ENCODE measurements around the gene ZNF618. TPM values are rescaled to one million over a fixed set of nuclear protein-coding genes. Genes with fewer than 3 reads are reported as not detected.

ZNF618 gene
- polyA plus RNA-seq, 1 of the 3 experiments (the other 2 are of a cell fraction) = 6.2 TPM

DNA sequence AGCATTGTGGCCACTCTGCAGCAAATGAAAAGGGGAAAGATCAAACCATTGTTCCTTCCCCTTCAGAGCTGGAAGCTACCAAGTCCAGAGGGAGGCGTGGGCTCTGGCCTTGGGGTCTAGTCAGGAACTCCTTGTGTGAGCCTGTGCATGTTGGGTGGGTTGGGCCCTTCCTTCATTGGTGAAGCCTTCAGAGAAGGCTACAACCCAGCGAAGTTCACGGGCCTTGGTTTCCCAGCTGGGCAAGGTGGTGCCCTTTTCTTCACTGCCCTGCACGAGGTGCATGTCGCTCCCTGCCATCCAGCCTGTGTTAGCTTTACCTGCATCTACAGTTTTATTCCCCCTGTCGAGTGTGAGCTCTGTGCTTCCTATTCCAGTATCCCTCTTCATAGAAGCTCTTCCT lies 84.7 kb downstream of the ZNF618 start:
- Histone ChIP-seq H3K4me3 (ENCODE audit: low read depth in 2 of 2, low read length in 1 of 2) (no peak overlapping the region), H3K9ac (no peak overlapping the region), H3K4me2 (no peak overlapping the region), H3K4me1 (ENCODE audit: control insufficient read depth in 1 of 2, insufficient read depth in 2 of 2, low read depth in 1 of 2, low read length in 1 of 2) (peaks cover 20 to 21% of the 10 kb centered on the region in 2 experiments), H3K27ac (ENCODE audit: low read depth in 2 of 2, low read length in 1 of 2) (no peak overlapping the region), H3K9me3 (no peaks in the 10 kb centered on the region), H3K9me2 (no peaks in the 10 kb centered on the region), H3K27me3 (ENCODE audit: insufficient read depth) (no peaks in the 10 kb centered on the region), H2AFZ (ENCODE audit: low read depth) (no peak overlapping the region), H4K20me1 (ENCODE audit: insufficient read depth) (peaks cover 8% of the 10 kb centered on the region; the same call in 1 of the 2 replicates), H3K36me3 (replicated peaks in 1 of 2; ENCODE audit: control insufficient read depth in 1 of 2, insufficient read depth in 2 of 2, low read length in 1 of 2) (peaks cover 0 to 11% of the 10 kb centered on the region in 2 experiments), H3F3A (replicated peaks; ENCODE audit: insufficient read depth) (peaks cover 18% of the 10 kb centered on the region), H3K79me2 (ENCODE audit: insufficient read depth) (peaks cover 54% of the 10 kb centered on the region)
- CTCF ChIA-PET = interaction anchor here (0.6 kb wide), 1 partner anchor 198 kb away, joined by 3 read pairs; no protein-coding TSS in a partner anchor
- WGBS (ENCODE audit: low lambda C conversion rate) = 98% methylated on average over 5 of the region's 6 CpGs
- POLR2A ChIA-PET = no interaction called here
- TF ChIP-seq POLR2AphosphoS5 (IDR thresholded peaks at IDR 0.05; ENCODE audit: low read depth, low read length) = no peak
- no peak for TF ChIP-seq MEF2A (IDR thresholded peaks at IDR 0.05; ENCODE audit: borderline replicate concordance, low read depth)
- TF ChIP-seq JUND (IDR thresholded peaks at IDR 0.05) = no peak
- no peak for TF ChIP-seq GABPA (IDR thresholded peaks at IDR 0.05; ENCODE audit: low read depth)
- TF ChIP-seq FOXJ3 (CRISPR knock-in tag; IDR thresholded peaks at IDR 0.05) = no peak
- TF ChIP-seq, protein P1, sequence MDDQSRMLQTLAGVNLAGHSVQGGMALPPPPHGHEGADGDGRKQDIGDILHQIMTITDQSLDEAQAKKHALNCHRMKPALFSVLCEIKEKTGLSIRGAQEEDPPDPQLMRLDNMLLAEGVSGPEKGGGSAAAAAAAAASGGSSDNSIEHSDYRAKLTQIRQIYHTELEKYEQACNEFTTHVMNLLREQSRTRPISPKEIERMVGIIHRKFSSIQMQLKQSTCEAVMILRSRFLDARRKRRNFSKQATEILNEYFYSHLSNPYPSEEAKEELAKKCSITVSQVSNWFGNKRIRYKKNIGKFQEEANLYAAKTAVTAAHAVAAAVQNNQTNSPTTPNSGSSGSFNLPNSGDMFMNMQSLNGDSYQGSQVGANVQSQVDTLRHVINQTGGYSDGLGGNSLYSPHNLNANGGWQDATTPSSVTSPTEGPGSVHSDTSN (IDR thresholded peaks at IDR 0.05) = no peak
- DNase-seq = no peak

DNA sequence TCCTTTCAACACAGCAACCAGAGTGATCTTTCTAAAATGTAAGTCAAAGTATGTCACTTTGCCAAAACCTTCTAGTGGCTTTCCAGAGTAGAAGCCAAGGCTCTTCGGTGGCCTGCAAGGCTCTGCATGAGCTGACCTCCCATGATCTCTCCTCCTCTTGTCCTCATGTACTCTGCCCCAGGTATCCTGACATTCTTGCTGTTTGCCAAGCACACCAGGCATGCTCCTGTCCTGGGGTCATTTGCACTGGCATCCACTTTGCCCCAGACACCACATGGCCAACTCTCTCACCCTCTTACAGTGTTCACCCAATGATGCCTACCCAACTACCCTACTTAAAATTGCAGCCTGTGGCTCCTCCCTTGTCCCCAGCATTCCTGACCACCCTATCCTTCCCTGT lies 86.3 kb downstream of the ZNF618 start:
- Histone ChIP-seq H4K20me1 (ENCODE audit: insufficient read depth) (peaks cover 8% of the 10 kb centered on the region; the same call in 1 of the 2 replicates), H3K27me3 (ENCODE audit: insufficient read depth) (no peaks in the 10 kb centered on the region), H3K4me1 (ENCODE audit: control insufficient read depth in 1 of 2, insufficient read depth in 2 of 2, low read depth in 1 of 2, low read length in 1 of 2) (peaks cover 11 to 16% of the 10 kb centered on the region in 2 experiments), H3K9ac (no peak overlapping the region), H2AFZ (ENCODE audit: low read depth) (no peak overlapping the region), H3K79me2 (ENCODE audit: insufficient read depth) (peaks cover 44% of the 10 kb centered on the region), H3K9me2 (no peaks in the 10 kb centered on the region), H3K9me3 (no peaks in the 10 kb centered on the region), H3K27ac (ENCODE audit: low read depth in 2 of 2, low read length in 1 of 2) (no peak overlapping the region), H3K4me3 (ENCODE audit: low read depth in 2 of 2, low read length in 1 of 2) (no peak overlapping the region), H3F3A (replicated peaks; ENCODE audit: insufficient read depth) (peaks cover 10% of the 10 kb centered on the region), H3K4me2 (no peak overlapping the region), H3K36me3 (replicated peaks in 1 of 2; ENCODE audit: control insufficient read depth in 1 of 2, insufficient read depth in 2 of 2, low read length in 1 of 2) (peaks cover 6 to 11% of the 10 kb centered on the region in 2 experiments)
- CTCF ChIA-PET = interaction anchor here (0.5 to 1.7 kb wide), 8 partner anchors 9 to 1814 kb away, joined by 3 to 4 read pairs (median 3); no protein-coding TSS in a partner anchor
- POLR2A ChIA-PET = no interaction called here
- TF ChIP-seq, protein P2, sequence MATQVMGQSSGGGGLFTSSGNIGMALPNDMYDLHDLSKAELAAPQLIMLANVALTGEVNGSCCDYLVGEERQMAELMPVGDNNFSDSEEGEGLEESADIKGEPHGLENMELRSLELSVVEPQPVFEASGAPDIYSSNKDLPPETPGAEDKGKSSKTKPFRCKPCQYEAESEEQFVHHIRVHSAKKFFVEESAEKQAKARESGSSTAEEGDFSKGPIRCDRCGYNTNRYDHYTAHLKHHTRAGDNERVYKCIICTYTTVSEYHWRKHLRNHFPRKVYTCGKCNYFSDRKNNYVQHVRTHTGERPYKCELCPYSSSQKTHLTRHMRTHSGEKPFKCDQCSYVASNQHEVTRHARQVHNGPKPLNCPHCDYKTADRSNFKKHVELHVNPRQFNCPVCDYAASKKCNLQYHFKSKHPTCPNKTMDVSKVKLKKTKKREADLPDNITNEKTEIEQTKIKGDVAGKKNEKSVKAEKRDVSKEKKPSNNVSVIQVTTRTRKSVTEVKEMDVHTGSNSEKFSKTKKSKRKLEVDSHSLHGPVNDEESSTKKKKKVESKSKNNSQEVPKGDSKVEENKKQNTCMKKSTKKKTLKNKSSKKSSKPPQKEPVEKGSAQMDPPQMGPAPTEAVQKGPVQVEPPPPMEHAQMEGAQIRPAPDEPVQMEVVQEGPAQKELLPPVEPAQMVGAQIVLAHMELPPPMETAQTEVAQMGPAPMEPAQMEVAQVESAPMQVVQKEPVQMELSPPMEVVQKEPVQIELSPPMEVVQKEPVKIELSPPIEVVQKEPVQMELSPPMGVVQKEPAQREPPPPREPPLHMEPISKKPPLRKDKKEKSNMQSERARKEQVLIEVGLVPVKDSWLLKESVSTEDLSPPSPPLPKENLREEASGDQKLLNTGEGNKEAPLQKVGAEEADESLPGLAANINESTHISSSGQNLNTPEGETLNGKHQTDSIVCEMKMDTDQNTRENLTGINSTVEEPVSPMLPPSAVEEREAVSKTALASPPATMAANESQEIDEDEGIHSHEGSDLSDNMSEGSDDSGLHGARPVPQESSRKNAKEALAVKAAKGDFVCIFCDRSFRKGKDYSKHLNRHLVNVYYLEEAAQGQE (IDR thresholded peaks at IDR 0.05; ENCODE audit: low read depth, low read length) = no peak
- TF ChIP-seq, protein P1 (IDR thresholded peaks at IDR 0.05) = no peak
- WGBS (ENCODE audit: low lambda C conversion rate) = 100% methylated on average over 1 of the region's 1 CpG
- no peak for DNase-seq
